OCI-LY3 (cell line): ENCODE results near the gene TTF1.

Experiments
- CTCF ChIP-seq: fragments of 200-600, 300-600 bp; sonication (generic); IDR thresholded peaks from 2 replicates; pipeline ENCODE4 v1.5.1; 2014; ENCODE audit warnings: antibody characterized with exemption, low read length, low read depth
- EZH2phosphoT487 ChIP-seq: fragments of 200-600 bp; shearing (Covaris generic); IDR thresholded peaks from 2 replicates; pipeline ENCODE4 v1.6.1; 2018; ENCODE audit warnings: antibody characterized with exemption, mixed run types, low read depth

GRCh38 chr9:132350861-132351315 is 55.8 kb downstream of the TTF1 start:
- TF ChIP-seq CTCF (no peak), EZH2phosphoT487 (no peak)
